Breast epithelium (tissue), 3 donors: Measurements from ENCODE around the gene RAI1.

Experiments used
- CTCF ChIP-seq, 3 donors: fragments of 450-650 bp; IDR thresholded peaks; one replicate each; pipeline ENCODE4 v1.5.1; 2016 to 2017; ENCODE audit warnings: antibody characterized with exemption in 3 of 3, mild to moderate bottlenecking in 3 of 3, moderate library complexity in 3 of 3
- POLR2A ChIP-seq: fragments of 450-650 bp; IDR thresholded peaks from one replicate; pipeline ENCODE4 v1.6.1; 2016; ENCODE audit warnings: antibody characterized with exemption, mild to moderate bottlenecking, moderate library complexity

DNA sequence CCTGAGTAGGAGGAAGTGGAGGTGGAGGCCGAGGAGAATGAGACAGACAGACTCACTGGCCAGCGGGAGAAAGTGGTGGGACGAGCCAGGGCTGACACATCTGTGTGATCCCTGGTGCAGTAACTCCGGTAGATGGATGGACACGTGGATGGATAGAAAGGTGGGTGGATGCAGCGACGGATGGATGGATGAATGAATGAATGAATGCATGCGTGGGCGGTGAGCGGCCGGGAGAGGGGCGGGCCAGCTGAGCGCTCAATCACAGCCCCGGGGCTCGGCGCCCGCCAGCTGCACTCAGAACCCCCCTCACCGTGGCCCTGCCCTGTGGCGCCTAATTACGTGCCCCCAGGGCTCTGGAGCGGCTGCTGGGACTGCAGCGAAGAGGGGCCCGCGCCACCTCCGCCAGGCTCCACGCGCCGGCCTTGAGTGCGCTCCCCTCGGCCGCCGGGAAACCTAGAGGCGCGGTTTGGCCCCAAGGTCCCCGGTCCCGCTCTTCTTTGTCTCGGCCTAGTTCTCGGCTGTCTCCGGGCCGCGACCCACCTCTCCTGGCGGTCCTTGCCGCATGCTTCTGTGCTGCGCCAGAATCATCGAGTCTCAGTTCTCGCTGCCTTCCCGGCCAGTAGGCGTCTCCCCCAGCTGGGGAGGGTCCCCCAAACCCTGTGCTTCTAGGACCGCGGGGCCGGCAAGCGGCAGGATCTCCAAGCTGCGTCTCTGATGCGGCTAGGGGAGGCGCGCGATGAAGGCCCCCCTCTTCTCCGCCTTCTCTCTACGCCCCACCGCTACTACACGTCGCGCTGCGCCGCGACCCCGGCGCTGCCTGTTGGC is 41.0 kb downstream of the RAI1 start:
- no peak for TF ChIP-seq CTCF (IDR thresholded peaks at IDR 0.05)
- TF ChIP-seq POLR2A, result no peak
